ENCODE measurements around the gene RUVBL1. TPM values are rescaled to one million over a fixed set of nuclear protein-coding genes. Genes with fewer than 3 reads are reported as not detected.

Gene RUVBL1
- total RNA-seq, 6 donors from 2014 or later: 16.0 to 26.9 (median 21.8) TPM

- H3K27me3 ChIP-seq: no peaks in the 10 kb centered on the region
- no peak overlapping the region for H3K4me3 ChIP-seq
- no peak for DNase-seq
- peaks cover 4 to 18% (median 12%) of the 10 kb centered on the region in 4 donors for H3K4me1 ChIP-seq
- no peak overlapping the region for H3K27ac ChIP-seq
- 95 to 100% methylated on average over 1 of the region's 1 CpG for WGBS, 2 donors
- H3K36me3 ChIP-seq: peaks cover 0 to 17% (median 0%) of the 10 kb centered on the region in 4 donors
- ATAC-seq (ENCODE audit: low FRiP score in 2 of 2): no peak
- no peaks in the 10 kb centered on the region for H3K9me3 ChIP-seq
- TF ChIP-seq CTCF (IDR thresholded peaks at IDR 0.05) (no peak), POLR2AphosphoS5 (IDR thresholded peaks at IDR 0.05) (no peak), POLR2A (IDR thresholded peaks at IDR 0.05) (no peak), EP300 (IDR thresholded peaks at IDR 0.05) (no peak)
Observed at GRCh38 chr3:128122013-128122412, 1.6 kb downstream of the RUVBL1 start.

- 85 to 88% methylated on average over 9 of the region's 9 CpGs for WGBS, 2 donors
- H3K36me3 ChIP-seq: peaks cover 4 to 52% (median 9%) of the 10 kb centered on the region in 4 donors
- H3K4me1 ChIP-seq: no peaks in the 10 kb centered on the region
- no peaks in the 10 kb centered on the region for H3K27me3 ChIP-seq
- H3K27ac ChIP-seq: no peak overlapping the region
- DNase-seq: no peak
- ATAC-seq (ENCODE audit: low FRiP score in 2 of 2): no peak
- H3K4me3 ChIP-seq: no peak overlapping the region
- H3K9me3 ChIP-seq: no peaks in the 10 kb centered on the region
- TF ChIP-seq POLR2AphosphoS5 (IDR thresholded peaks at IDR 0.05): no peak
- TF ChIP-seq EP300 (IDR thresholded peaks at IDR 0.05): no peak
- TF ChIP-seq CTCF (IDR thresholded peaks at IDR 0.05): no peak
- TF ChIP-seq POLR2A (IDR thresholded peaks at IDR 0.05): no peak
Observed at GRCh38 chr3:128113817-128114794, 9.5 kb downstream of the RUVBL1 start.

- WGBS, 2 donors: 80% methylated on average over 6 to 7 of the region's 7 CpGs
- H3K4me1 ChIP-seq: peaks cover 0 to 4% (median 2%) of the 10 kb centered on the region in 4 donors
- ATAC-seq (ENCODE audit: low FRiP score in 2 of 2): no peak
- H3K4me3 ChIP-seq: no peak overlapping the region
- no peaks in the 10 kb centered on the region for H3K27me3 ChIP-seq
- no peak for TF ChIP-seq POLR2A (IDR thresholded peaks at IDR 0.05)
- TF ChIP-seq POLR2AphosphoS5 (IDR thresholded peaks at IDR 0.05): no peak
- peak overlapping the region in 1 of 4 donors; percentile 36 for H3K27ac ChIP-seq
- peaks cover 4 to 39% (median 9%) of the 10 kb centered on the region in 4 donors for H3K36me3 ChIP-seq
- H3K9me3 ChIP-seq: no peaks in the 10 kb centered on the region
- DNase-seq: no peak
Observed at GRCh38 chr3:128112357-128112968, 11.1 kb downstream of the RUVBL1 start.

- Histone ChIP-seq H3K4me1 (peaks cover 0 to 5% (median 2%) of the 10 kb centered on the region in 4 donors), H3K27me3 (no peaks in the 10 kb centered on the region), H3K9me3 (no peaks in the 10 kb centered on the region), H3K36me3 (peaks cover 4 to 34% (median 9%) of the 10 kb centered on the region in 4 donors), H3K4me3 (no peak overlapping the region), H3K27ac (no peak overlapping the region)
- DNase-seq (no peak), ATAC-seq (ENCODE audit: low FRiP score in 2 of 2) (no peak)
- TF ChIP-seq EP300 (IDR thresholded peaks at IDR 0.05) (no peak), POLR2A (IDR thresholded peaks at IDR 0.05) (no peak), POLR2AphosphoS5 (IDR thresholded peaks at IDR 0.05) (no peak), CTCF (IDR thresholded peaks at IDR 0.05) (no peak)
- 96 to 98% methylated on average over 5 of the region's 5 CpGs for WGBS, 2 donors
Observed at GRCh38 chr3:128111147-128111546, 12.5 kb downstream of the RUVBL1 start.

- 57 to 63% methylated on average over 8 of the region's 8 CpGs for WGBS, 2 donors
- peaks cover 4 to 31% (median 12%) of the 10 kb centered on the region in 4 donors for H3K36me3 ChIP-seq
- TF ChIP-seq POLR2AphosphoS5 (IDR thresholded peaks at IDR 0.05) (peak in 1 of 2 donors; percentile 22), POLR2A (IDR thresholded peaks at IDR 0.05) (no peak)
- DNase-seq (no peak), ATAC-seq (ENCODE audit: low FRiP score in 2 of 2) (no peak)
- peak overlapping the region in 1 of 4 donors; percentile 9 for H3K4me3 ChIP-seq
- peaks cover 0 to 5% (median 2%) of the 10 kb centered on the region in 4 donors for H3K4me1 ChIP-seq
- H3K9me3 ChIP-seq: no peaks in the 10 kb centered on the region
- no peaks in the 10 kb centered on the region for H3K27me3 ChIP-seq
- H3K27ac ChIP-seq: peak overlapping the region in 2 of 4 donors; percentile 36 to 42
Observed at GRCh38 chr3:128107834-128108233, 15.8 kb downstream of the RUVBL1 start.
